ENCODE results near the gene GPRIN2.
"Not testable (repeated sequence)": the region's sequence is repeated elsewhere in the genome, so short reads cannot be mapped to it uniquely, and the experiment has no call there.

GPRIN2 gene

GRCh38 chr10:46537309-46537708 is 19.1 kb downstream of the GPRIN2 start:
- no peak for DNase-seq (ENCODE audit: low spot score)

GRCh38 chr10:46536781-46537180 is 19.7 kb downstream of the GPRIN2 start:
- DNase-seq (ENCODE audit: low spot score): no peak

DNA sequence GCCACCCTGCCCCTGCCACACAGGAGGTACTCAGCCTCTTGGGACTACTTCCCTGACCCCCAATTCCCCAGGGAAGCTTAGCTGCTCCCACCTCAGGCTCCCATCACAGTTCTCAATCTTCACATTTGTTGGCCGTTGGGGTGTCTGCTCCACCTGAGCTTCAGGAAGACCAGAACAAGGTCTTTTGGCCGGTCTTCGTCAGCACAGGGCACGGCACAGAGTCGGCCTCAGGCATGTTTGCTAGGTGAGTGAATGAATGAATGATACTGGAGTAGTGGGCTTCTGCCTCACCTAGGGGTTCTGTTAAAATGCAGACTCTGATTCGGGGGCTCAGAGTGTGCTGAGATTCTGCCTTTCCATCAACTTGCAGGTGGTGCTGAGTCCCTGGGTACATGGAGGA is 20.3 kb downstream of the GPRIN2 start:
- no peak for DNase-seq (ENCODE audit: low spot score)

DNA sequence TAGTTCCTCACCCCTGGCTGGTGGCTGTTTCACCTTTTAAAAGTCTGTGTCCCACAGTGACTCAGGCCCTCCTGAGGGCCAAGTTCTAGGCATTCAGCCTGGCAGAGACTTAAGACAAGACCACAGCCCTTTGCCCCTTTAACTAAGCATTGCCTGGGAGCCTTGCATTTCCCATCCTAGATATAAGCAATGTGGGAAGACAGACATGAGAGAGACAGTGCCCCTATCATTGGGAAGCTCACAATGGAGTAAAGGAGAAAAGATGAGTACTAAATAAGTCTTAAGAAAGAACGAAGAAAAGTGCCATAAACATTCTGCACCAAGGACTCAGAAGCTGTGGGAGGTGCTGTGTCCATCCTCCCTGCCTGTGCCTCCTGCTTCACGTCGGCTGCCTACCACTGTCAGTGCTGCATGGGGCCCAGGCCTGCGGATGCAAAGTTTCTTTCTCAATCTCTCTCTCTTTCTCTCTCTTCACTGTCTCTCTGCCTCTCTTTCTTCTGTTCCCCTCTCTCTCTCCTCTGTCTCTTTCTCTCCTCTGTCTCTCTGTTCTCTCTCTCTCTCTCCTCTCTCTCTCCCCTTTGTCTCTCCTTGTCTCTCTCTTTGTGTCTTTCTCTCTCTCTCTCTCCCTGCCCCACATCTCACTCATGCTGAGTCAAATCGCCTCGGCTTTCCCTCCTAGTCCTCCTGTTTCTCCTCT is 21.5 kb downstream of the GPRIN2 start:
- DNase-seq (ENCODE audit: low spot score): no peak

DNA sequence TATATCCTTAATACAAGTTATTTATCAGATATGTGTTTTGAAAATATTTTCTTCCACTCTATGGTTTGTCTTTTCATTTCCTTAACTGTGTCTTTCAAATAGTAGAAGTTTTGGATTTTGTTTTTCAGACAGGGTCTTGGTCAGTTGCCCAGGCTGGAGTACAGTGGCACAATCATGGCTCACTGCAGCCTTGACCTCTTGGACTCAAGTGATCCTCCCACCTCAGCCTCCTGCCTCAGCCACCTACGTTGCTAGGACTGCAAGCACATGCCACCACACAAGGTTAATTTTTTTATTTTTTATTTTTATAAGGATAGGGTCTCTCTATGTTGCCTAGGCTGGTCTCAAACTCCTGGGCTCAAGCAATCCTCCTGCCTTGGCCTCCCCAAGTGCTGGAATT is 24.2 kb downstream of the GPRIN2 start:
- not testable (repeated sequence) for DNase-seq (ENCODE audit: low spot score)

DNA sequence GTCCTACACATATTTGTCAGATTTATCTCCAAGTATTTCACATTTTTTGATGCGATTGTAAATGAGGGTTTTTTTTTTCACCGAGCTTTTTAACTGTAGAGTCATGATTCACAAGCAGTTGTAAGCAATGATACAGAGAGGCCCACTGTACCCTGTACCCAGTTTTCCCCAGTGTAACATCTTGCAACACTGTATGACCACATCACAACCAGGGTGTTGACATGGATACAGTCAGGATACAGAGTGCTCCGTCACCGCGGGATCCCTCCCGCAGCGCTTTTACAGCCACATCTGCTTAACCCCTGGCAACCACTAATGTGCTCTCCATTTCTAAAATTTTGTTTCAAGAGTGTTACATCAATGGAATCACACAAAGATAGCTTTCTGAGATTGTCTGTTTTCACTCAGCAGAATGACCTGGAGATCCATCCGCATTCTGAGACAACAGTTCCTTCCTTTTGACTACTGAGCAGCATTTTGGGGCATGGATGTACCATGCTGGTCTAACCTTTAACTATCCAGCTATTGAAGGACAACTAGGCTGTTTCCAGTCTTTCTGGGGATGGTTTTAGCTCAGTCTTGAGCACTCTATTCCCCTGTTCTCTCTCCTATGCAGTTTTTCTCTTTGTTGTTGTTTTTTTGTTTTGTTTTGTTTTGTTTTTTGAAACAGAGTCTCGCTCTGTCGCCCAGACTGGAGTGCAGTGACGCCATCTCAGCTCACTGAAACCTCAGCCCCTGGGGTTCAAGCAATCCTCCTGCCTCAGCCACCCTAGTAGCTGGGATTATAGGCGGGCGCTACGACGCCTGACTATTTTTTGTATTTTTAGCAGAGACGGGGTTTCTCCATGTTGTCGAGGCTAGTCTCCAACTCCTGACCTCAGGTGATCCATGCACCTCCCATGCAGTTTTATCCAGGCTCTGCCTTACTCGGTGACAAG is 25.9 kb downstream of the GPRIN2 start:
- DNase-seq (ENCODE audit: low spot score): no peak

GRCh38 chr10:46529742-46530141 is 26.7 kb downstream of the GPRIN2 start:
- not testable (repeated sequence) for DNase-seq (ENCODE audit: low spot score)

GRCh38 chr10:46528675-46529615 is 27.5 kb downstream of the GPRIN2 start:
- DNase-seq (ENCODE audit: low spot score): no peak

DNA sequence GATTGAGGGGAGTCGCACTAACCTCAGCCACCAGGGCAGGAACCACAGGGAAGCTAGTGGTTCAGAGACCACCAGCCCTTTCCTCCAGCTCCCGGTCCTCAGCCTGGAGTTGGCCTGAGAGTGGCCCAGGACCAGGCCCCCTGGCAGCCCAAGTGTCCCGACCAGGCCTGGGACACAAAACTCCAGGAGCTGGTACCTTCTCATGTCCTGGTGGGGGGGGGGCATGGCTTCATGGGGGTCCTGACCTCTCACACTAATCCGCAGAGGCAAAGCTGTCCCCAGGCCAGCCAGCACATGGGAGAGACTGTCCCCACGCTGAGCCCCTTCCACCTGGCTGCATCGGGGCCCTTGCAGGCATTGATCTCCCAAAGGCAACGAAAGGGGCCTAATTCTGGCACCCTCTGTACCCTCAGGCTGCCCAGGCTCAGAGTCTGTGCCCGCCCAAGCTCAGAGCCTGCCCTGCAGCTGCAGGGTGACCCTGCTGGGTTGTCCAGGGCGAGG is 28.2 kb downstream of the GPRIN2 start:
- DNase-seq (ENCODE audit: low spot score): no peak

DNA sequence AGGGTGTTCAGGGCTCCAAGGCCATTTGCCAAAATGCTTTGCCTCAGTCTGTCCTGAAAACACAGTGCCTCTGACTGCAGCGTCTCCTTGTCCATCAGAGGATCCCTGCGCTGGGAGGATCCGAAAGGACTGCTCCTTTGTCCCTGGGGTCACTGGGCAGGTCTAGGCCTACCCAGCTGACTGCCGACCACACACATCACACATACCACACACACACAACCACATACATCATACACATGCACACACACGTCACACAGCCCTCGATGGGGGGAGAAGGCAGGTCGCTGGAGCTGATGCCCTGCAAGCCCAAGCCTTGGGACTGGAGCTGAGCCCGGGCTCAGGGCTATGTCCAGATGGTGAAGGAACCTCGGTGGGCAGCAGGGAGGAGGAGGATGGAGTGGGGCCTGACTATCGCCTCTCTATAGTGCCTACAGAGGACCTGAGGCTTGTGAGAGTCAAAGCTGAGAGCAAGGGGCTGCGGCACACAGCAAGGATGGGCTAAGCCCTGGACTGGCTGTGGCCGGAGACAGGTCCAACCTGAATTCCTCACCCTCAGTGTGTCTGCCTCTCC is 29.1 kb downstream of the GPRIN2 start:
- DNase-seq (ENCODE audit: low spot score): no peak

DNA sequence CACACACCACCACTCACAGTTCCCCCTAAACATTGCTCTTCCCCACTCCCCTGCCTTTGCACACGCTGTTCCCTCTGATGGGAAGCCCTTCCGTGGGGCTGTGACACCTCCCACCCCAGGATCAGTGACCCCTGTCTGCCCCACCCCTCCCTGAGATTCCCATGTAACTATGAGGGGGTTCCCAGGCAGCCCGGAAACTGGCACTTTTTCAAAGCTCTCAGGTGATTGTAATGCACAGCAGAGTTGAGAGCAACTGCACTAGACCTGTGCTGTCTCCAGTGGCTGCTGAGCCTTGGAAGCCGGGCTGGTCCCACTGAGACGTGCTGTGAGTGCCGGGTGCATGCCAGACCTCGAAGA is 29.8 kb downstream of the GPRIN2 start:
- no peak for DNase-seq (ENCODE audit: low spot score)

GRCh38 chr10:46525824-46526681 is 30.4 kb downstream of the GPRIN2 start:
- no peak for DNase-seq (ENCODE audit: low spot score)

DNA sequence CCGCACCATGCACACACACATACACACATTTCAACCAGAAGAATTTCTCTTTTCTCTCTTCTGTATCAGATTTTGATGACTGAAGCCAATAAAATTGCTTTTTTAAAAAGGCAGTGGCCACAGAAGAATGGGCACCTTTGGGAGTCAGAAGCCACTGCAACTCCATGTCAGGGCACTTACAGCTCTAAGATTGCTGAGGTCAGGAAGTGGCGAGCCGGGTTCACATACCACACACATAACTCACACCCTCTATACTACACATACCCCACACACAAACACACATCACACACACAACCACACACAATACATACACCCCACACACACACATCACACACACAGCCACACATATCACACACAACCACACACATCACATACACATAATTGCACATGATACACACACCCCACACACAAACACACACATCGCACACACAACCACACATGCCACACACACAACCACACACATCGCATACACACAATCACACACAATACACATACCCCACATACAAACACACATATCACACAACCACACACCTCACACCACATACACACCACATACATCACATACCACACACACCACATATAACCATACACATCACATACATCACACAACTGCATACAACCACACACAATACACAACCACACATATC is 31.2 kb downstream of the GPRIN2 start:
- no peak for DNase-seq (ENCODE audit: low spot score)

- DNase-seq (ENCODE audit: low spot score): no peak
Observed at GRCh38 chr10:46524472-46525176, 31.8 kb downstream of the GPRIN2 start.

- no peak for DNase-seq (ENCODE audit: low spot score)
Observed at GRCh38 chr10:46523962-46524471, 32.4 kb downstream of the GPRIN2 start.

DNA sequence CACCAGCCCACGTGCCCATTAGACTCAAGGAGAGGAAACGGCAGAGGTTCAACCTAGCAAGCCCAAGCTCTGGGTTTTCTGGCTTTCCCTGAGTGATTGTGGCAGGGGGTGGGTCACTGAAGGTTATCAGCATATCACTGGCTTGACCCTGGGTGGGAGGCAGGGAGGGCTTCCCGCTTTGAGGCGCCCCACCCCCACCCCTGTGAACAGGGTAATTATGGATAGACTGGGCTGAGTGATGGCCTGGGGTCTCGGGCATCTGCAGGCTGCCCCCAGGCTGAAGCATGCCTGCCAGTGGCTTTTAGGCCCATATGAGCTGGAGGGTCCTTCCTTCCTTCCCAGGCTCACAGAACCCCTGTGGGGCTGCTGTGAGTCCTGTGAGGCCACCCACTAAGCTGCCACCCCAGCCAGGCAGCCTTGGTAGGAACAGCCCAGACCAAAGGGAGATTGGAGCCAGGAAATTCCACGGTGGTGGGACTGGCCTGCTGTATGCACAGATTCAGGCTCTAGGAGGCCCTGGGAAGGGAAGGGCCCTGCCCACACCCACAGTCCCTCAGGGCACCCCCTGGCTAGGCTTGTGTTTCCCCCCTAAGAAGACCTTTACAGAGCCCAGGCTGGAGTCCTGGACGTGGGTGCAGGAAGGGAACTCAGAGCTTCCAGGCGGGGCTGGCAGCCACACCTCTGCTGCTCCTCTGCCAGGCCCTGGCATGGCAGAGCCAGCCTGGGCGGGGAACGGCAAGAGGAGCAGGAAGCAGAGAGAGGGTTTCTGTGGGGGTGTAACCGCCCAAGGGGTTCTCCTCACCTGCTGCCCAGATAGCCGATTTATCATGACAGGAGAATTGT is 33.1 kb downstream of the GPRIN2 start:
- DNase-seq (ENCODE audit: low spot score): no peak

- DNase-seq (ENCODE audit: low spot score): no peak
Observed at GRCh38 chr10:46522295-46523118, 34.0 kb downstream of the GPRIN2 start.

DNA sequence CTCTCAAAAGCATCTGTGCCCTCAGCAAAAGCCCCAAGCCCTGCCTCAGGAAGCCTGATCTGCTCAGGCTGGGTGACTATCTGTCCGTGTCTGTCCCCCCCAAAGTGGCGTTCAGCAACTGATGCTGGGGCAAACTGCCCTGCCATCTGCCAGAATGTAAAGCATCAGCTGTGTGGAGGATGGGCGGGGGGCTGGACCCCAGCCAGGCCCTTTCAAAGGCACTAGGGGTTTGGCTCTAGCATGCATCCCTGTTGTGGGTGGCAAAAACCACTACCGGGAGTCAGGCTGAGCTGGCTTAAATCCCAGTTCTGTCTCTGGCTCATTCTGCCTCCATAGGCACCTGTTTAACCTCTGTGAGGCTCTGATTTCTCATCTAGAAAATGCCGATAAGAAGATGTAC is 35.5 kb downstream of the GPRIN2 start:
- no peak for DNase-seq (ENCODE audit: low spot score)

Data from activated CD4-positive, alpha-beta T cell treated with anti-CD3 and anti-CD28 coated beads, Interleukin-2, Interleukin-4, amounts not matched to agents 100 ng/mL and 50 ng/mL, durations not matched to agents 16 hours and 8 hours (primary cell).